Epithelial cell of proximal tubule (primary cell): ENCODE measurements around the gene TSPAN6. TPM values are rescaled to one million over a fixed set of nuclear protein-coding genes. Genes with fewer than 3 reads are reported as not detected.

Source experiments
- DNase-seq: peaks from one replicate; pipeline ENCODE4 v3.0.0-alpha.2; 2011; ENCODE audit warnings: low read depth
- H3K4me3 ChIP-seq: 2 replicates; pipeline ENCODE4 v1.5.1; 2011; ENCODE audit warnings: low read depth, mild to moderate bottlenecking, low read length
- total RNA-seq: library from RNA; depleted of rRNA; stranded (reverse); fragments of >200 nt; gene quantifications from 2 replicates; pipeline ENCODE4 v1.2.3, GENCODE V29; 2015
- TF ChIP-seq, protein P1 (sequence below): conservative IDR thresholded peaks from 2 replicates; pipeline ENCODE4 v1.5.1; 2012; ENCODE audit warnings: low read depth, mild to moderate bottlenecking, low read length

Gene TSPAN6
- total RNA-seq, 1 donor from 2014 or later, result 59.0 TPM

DNA sequence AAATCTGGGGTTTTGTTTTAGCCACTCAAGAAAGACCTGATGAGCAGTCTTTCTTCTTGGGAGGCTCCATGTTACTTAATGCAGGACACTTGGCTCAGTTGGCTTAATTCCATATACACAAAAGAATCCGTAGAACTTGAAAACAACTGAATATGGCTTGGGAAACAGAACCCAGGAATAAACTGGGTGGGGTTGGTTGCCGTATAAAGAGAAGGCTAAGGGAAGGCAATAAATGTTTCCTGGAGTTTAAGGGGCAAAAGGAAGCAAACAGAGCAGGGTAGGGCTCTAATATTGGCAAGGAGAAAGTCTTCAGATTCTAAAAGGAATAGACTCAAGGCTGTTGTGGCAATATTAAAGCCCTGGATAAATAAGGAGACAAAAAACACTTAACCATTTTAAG, 43.5 kb downstream of the TSPAN6 start:
- H3K4me3 ChIP-seq, result no peak overlapping the region
- TF ChIP-seq, protein P1, sequence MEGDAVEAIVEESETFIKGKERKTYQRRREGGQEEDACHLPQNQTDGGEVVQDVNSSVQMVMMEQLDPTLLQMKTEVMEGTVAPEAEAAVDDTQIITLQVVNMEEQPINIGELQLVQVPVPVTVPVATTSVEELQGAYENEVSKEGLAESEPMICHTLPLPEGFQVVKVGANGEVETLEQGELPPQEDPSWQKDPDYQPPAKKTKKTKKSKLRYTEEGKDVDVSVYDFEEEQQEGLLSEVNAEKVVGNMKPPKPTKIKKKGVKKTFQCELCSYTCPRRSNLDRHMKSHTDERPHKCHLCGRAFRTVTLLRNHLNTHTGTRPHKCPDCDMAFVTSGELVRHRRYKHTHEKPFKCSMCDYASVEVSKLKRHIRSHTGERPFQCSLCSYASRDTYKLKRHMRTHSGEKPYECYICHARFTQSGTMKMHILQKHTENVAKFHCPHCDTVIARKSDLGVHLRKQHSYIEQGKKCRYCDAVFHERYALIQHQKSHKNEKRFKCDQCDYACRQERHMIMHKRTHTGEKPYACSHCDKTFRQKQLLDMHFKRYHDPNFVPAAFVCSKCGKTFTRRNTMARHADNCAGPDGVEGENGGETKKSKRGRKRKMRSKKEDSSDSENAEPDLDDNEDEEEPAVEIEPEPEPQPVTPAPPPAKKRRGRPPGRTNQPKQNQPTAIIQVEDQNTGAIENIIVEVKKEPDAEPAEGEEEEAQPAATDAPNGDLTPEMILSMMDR, result no peak
- no peak for DNase-seq

DNA sequence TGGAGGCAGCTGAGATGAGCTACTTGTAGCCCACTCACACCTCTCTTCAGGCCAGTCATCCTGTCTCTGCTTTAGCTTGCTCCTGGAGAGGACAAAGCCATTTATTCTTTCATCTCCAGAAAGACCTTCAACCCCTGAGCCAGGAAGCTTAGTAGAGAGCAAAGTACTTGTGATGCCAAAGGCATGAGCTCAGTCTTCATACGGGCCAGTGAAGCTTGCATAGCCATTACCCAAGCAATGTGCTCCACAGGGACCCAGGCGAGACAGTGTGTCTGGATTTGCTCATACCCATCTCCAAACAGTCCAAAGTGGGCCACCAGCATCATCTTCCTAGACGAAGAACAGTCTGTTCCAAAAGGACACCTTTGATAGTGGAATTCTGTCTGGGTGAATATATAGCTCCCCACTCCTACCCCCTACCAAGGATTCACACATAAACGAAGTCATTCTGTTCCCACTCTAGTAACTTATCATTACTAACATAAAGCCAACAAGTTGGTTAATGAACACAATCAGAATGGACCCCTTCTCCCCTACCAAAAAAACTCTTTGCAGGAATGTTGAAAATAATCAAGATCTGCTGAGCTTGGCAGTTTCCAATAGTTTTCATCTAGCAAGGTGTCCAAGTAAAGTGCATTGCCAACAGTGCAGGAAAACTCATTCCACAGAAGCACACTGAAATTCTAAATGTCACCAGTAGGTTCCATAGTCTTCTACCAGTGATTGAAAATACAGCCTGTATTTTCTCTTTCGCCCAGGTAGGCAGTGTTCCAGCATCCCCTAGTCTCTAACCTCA, 45.2 kb downstream of the TSPAN6 start:
- peak; percentile 7 for DNase-seq
- no peak overlapping the region for H3K4me3 ChIP-seq
- TF ChIP-seq, protein P1, result no peak

DNA sequence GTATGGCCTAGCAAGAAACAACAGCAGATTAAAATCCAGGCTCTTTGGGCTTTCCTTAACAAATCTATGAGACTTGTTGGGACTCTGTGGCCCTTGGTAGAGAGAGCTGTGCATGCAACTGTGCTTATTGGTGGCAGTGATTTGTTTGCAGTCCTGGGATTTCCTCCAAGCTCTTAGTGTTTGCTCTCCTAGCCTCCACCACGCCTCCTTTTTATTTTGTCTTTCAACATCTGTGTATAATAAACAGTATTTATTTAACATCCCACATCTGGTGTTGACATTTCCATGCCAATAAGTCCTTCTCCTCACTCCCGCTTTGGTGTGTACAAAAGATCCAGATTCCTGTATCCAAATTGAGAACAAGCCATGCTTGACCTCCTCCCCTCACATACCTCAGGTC, 48.7 kb downstream of the TSPAN6 start:
- TF ChIP-seq, protein P1, result no peak
- DNase-seq, result no peak

DNA sequence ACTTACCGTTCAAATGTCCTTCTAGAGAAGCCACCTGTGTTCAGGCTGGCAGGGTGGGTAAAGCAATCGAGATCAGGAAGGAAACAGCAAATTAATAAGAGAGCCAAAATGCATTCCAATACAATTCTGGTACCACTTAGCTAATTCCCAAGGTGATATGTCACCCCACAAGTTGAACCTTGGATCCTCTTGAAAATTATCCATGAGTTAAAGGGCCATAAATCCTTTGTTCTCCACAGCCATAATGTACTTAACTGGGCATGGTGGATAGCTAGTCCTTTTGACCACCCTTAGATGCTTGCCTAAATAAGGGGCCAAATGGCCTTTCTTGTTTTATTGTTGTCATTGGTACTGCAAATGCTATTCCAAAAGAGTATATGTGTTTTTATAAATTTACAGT, 49.9 kb downstream of the TSPAN6 start:
- DNase-seq, result no peak
- TF ChIP-seq, protein P1, result no peak
- no peak overlapping the region for H3K4me3 ChIP-seq

More for the DNA sequence above, 48.7 kb downstream of the TSPAN6 start:
- no peak overlapping the region for H3K4me3 ChIP-seq

DNA sequence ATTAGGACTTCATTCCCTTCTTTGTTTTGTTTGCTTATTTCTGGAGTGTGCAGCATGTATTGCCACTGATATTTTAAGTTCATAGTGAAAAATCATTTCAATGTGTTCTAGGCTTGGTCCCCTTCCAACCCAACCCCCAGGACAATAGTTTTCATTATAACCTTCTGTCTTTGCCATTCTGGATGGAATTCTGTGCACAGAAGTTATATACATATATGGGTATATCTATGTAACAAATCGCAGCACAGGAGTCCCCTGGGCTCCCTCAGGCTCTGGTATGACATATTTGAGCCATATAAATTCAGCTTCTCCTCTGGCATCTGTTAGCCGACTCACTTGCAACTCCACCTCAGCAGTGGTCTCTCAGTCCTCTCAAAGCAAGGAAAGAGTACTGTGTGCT, 52.0 kb downstream of the TSPAN6 start, which contains the start of gene TNMD:
TSS of gene TNMD (plus strand) at position 326 of the 400 bp plus-strand sequence. CDS start 83 bp downstream, outside the sequence.
- TF ChIP-seq, protein P1, result no peak
- no peak within 1 kb of the TSS for H3K4me3 ChIP-seq
- no peak for DNase-seq

Other genes with a start within 250 kb of the TSPAN6 start
- 0.22 and 0.52 TPM in 2 replicates for gene PCDH19, start 226.5 kb downstream of the TSPAN6 start, total RNA-seq
- not detected in 2 replicates for gene TNMD, start 51.9 kb downstream of the TSPAN6 start, total RNA-seq
- gene SRPX2, start 7.4 kb upstream of the TSPAN6 start, total RNA-seq, result 7.2 and 29.5 TPM in 2 replicates
- 5.3 and 8.0 TPM in 2 replicates for gene SYTL4, start 95.3 kb upstream of the TSPAN6 start, total RNA-seq
- 19.8 and 37.4 TPM in 2 replicates for gene CSTF2, start 183.6 kb upstream of the TSPAN6 start, total RNA-seq
- not detected in 2 replicates for gene NOX1, start 237.6 kb upstream of the TSPAN6 start, total RNA-seq